Mesenchymal stem cell (in vitro differentiated cells and primary cell): Measurements from ENCODE around the gene SLCO3A1.

Source experiments
- DNase-seq: peaks from one replicate; pipeline ENCODE4 v3.0.0-alpha.2; 2013
- H2AFZ ChIP-seq: one replicate; pipeline ENCODE4 v1.6.1; 2013; ENCODE audit warnings: low read depth, mild to moderate bottlenecking, control low read depth, inconsistent platforms, low read length, moderate library complexity
- H2AK5ac ChIP-seq: 2 replicates; pipeline ENCODE4 v1.6.1; 2013; ENCODE audit warnings: low read length, moderate library complexity, mild to moderate bottlenecking, inconsistent platforms; ENCODE audit not compliant: severe bottlenecking
- H2BK120ac ChIP-seq: one replicate; pipeline ENCODE4 v1.6.1; 2013; ENCODE audit warnings: low read depth, mild to moderate bottlenecking, inconsistent platforms, low read length, moderate library complexity
- H2BK12ac ChIP-seq, 2 experiments: one replicate each; pipeline ENCODE4 v1.6.1; 2013; ENCODE audit warnings: inconsistent platforms in 2 of 2, low read length in 2 of 2, mild to moderate bottlenecking in 2 of 2, moderate library complexity in 2 of 2, control low read depth in 1 of 2
- H2BK15ac ChIP-seq: one replicate; pipeline ENCODE4 v1.6.1; 2013; ENCODE audit warnings: mild to moderate bottlenecking, low read depth, inconsistent platforms; ENCODE audit not compliant: poor library complexity, severe bottlenecking
- H2BK5ac ChIP-seq: 2 replicates; pipeline ENCODE4 v1.6.1; 2013; ENCODE audit warnings: low read depth, mild to moderate bottlenecking, low read length, control low read depth, inconsistent platforms; ENCODE audit not compliant: poor library complexity, severe bottlenecking
- H3K14ac ChIP-seq, 2 experiments: one replicate each; pipeline ENCODE4 v1.6.1; 2013; ENCODE audit warnings: inconsistent platforms in 2 of 2, low read length in 2 of 2, control low read depth in 1 of 2, mild to moderate bottlenecking in 1 of 2, moderate library complexity in 1 of 2
- H3K18ac ChIP-seq, 2 experiments: one replicate each; pipeline ENCODE4 v1.6.1; 2013; ENCODE audit warnings: inconsistent platforms in 2 of 2, low read length in 2 of 2, control low read depth in 1 of 2, low read depth in 1 of 2, mild to moderate bottlenecking in 1 of 2
- H3K23ac ChIP-seq, 2 experiments: one replicate each; pipeline ENCODE4 v1.6.1; 2013; ENCODE audit warnings: inconsistent platforms in 2 of 2, low read length in 2 of 2, mild to moderate bottlenecking in 2 of 2, moderate library complexity in 2 of 2, control low read depth in 1 of 2
- H3K27ac ChIP-seq: 2 replicates; pipeline ENCODE4 v1.5.1; 2013; ENCODE audit warnings: mild to moderate bottlenecking, moderate library complexity, low read length, control low read depth, inconsistent platforms; ENCODE audit not compliant: poor library complexity, severe bottlenecking
- H3K27me3 ChIP-seq, 2 experiments: 2 replicates each; pipeline versions ENCODE4 v1.6.1 to v1.7.0; 2013; ENCODE audit warnings: low read length in 2 of 2, mild to moderate bottlenecking in 2 of 2, moderate library complexity in 2 of 2, control low read depth in 1 of 2, inconsistent platforms in 1 of 2; ENCODE audit not compliant: control insufficient read depth in 1 of 2, insufficient read depth in 1 of 2
- H3K36me3 ChIP-seq, 2 experiments: 2 replicates each; pipeline versions ENCODE4 v1.6.1 to v1.7.0; 2013; ENCODE audit warnings: low read length in 2 of 2, control low read depth in 1 of 2, inconsistent platforms in 1 of 2, low read depth in 1 of 2, mild to moderate bottlenecking in 1 of 2; ENCODE audit not compliant: insufficient read depth in 2 of 2, control insufficient read depth in 1 of 2
- H3K4ac ChIP-seq, 2 experiments: one replicate each; pipeline ENCODE4 v1.6.1; 2013; ENCODE audit warnings: inconsistent platforms in 2 of 2, low read length in 2 of 2, mild to moderate bottlenecking in 2 of 2, moderate library complexity in 2 of 2, control low read depth in 1 of 2, low read depth in 1 of 2
- H3K4me1 ChIP-seq: 2 replicates; pipeline ENCODE4 v1.6.1; 2013; ENCODE audit warnings: low read depth, low read length, control low read depth; ENCODE audit not compliant: control insufficient read depth, insufficient read depth
- H3K4me2 ChIP-seq: 2 replicates; pipeline ENCODE4 v1.6.1; 2013; ENCODE audit warnings: low read length, mild to moderate bottlenecking, inconsistent platforms; ENCODE audit not compliant: poor library complexity, severe bottlenecking
- H3K4me3 ChIP-seq, 2 experiments: 2 replicates each; pipeline versions ENCODE4 v1.5.1 to v1.7.0; 2013; ENCODE audit warnings: low read length in 2 of 2, mild to moderate bottlenecking in 2 of 2, control low read depth in 1 of 2, low read depth in 1 of 2; ENCODE audit not compliant: insufficient read depth in 1 of 2
- H3K79me1 ChIP-seq: replicated peaks from 2 replicates; pipeline ENCODE4 v1.6.1; 2013; ENCODE audit warnings: mild to moderate bottlenecking, control low read depth, low read length, inconsistent platforms; ENCODE audit not compliant: poor library complexity, severe bottlenecking
- H3K9ac ChIP-seq: 2 replicates; pipeline ENCODE4 v1.7.0; 2013; ENCODE audit warnings: mild to moderate bottlenecking, low read length, moderate library complexity
- H3K9me3 ChIP-seq: 2 replicates; pipeline ENCODE4 v1.7.0; 2013; ENCODE audit warnings: mild to moderate bottlenecking, low read length; ENCODE audit not compliant: control insufficient read depth
- H4K8ac ChIP-seq: one replicate; pipeline ENCODE4 v1.6.1; 2013; ENCODE audit warnings: inconsistent platforms, mild to moderate bottlenecking, low read length, moderate library complexity
- H4K91ac ChIP-seq: one replicate; pipeline ENCODE4 v1.6.1; 2013; ENCODE audit warnings: mild to moderate bottlenecking, low read length, inconsistent platforms
- WGBS: methylation state at CpG from one replicate; pipeline ENCODE4 v1.1.7; 2013; ENCODE audit warnings: mixed read lengths; 5-methylcytosine and 5-hydroxymethylcytosine counted together

The SLCO3A1 gene

DNA sequence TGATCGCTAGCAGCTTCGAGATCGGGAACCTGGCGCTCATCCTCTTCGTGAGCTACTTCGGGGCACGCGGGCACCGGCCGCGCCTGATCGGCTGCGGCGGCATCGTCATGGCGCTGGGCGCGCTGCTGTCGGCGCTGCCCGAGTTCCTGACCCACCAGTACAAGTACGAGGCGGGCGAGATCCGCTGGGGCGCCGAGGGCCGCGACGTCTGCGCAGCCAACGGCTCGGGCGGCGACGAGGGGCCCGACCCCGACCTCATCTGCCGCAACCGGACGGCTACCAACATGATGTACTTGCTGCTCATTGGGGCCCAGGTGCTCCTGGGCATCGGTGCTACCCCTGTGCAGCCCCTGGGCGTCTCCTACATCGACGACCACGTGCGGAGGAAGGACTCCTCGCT, 62.5 kb downstream of the SLCO3A1 start:
- H3K9me3 ChIP-seq: no peaks in the 10 kb centered on the region
- no peaks in the 10 kb centered on the region for H3K27me3 ChIP-seq
- WGBS: 93% methylated on average over 48 of the region's 48 CpGs
- H2AK5ac ChIP-seq: no peak overlapping the region
- peaks cover 2% of the 10 kb centered on the region for H3K79me1 ChIP-seq
- H3K4me3 ChIP-seq: no peak overlapping the region
- no peak overlapping the region for H3K9ac ChIP-seq
- H3K27ac ChIP-seq: no peak overlapping the region
- no peak overlapping the region for H3K4me2 ChIP-seq
- no peaks in the 10 kb centered on the region for H3K4me1 ChIP-seq
- H3K36me3 ChIP-seq: peaks cover 6 to 7% of the 10 kb centered on the region in 2 experiments
- DNase-seq: no peak
- no peak overlapping the region for H2BK5ac ChIP-seq
- no peak overlapping the region for H3K4ac ChIP-seq
- H4K8ac ChIP-seq: no peak overlapping the region
- H4K91ac ChIP-seq: no peak overlapping the region
- no peak overlapping the region for H2BK120ac ChIP-seq
- no peak overlapping the region for H2BK15ac ChIP-seq
- H3K18ac ChIP-seq: no peak overlapping the region
- H3K14ac ChIP-seq: no peak overlapping the region
- no peak overlapping the region for H2BK12ac ChIP-seq
- no peak overlapping the region for H3K23ac ChIP-seq
- H2AFZ ChIP-seq: no peak overlapping the region

DNA sequence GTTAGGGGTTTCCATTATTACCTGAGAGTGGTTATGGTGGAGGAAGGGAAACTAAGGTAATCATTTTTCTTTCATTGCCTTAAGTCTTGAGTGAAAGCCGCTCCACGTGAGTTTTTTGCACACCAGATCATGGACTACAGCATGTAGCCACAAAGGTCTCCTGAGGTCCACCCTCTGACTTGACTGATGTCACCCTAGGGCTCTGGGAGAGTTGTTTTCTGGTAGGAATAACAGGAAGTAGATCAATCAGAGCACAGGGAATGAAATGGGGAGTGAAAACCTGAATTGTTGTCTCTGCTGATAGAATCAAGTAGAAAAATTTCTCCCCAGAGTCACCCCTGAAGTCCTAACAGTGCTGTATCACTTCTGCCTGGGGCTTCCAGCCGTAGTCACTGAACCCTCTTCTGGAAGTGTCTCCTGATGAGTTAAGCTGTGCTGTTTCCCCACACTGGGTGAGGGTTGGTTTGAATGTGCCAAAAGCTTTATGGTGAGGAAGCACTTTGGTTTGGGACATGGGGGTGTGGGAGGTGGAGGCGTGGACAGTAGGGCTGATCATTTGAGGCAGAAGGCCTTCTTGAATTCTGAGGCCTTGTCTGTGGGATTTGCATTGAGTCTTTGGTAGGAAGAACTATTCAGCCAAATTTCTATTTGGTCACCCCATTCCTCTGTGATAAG, 64.3 kb downstream of the SLCO3A1 start:
- no peak overlapping the region for H2AK5ac ChIP-seq
- no peak overlapping the region for H3K4me3 ChIP-seq
- no peak overlapping the region for H2BK12ac ChIP-seq
- no peak overlapping the region for H2BK120ac ChIP-seq
- H3K23ac ChIP-seq: no peak overlapping the region
- no peaks in the 10 kb centered on the region for H3K4me1 ChIP-seq
- H2BK15ac ChIP-seq: no peak overlapping the region
- peaks cover 2% of the 10 kb centered on the region for H3K79me1 ChIP-seq
- no peak overlapping the region for H4K8ac ChIP-seq
- no peak overlapping the region for H3K4me2 ChIP-seq
- H3K9ac ChIP-seq: peak overlapping the region; percentile 9
- no peaks in the 10 kb centered on the region for H3K27me3 ChIP-seq
- H3K27ac ChIP-seq: no peak overlapping the region
- H3K36me3 ChIP-seq: peaks cover 6 to 7% of the 10 kb centered on the region in 2 experiments
- H3K14ac ChIP-seq: no peak overlapping the region
- no peak overlapping the region for H4K91ac ChIP-seq
- H2AFZ ChIP-seq: no peak overlapping the region
- no peak for DNase-seq
- whole genome bisulfite sequencing: 78% methylated on average over 4 of the region's 4 CpGs
- H3K9me3 ChIP-seq: no peaks in the 10 kb centered on the region
- H3K4ac ChIP-seq: no peak overlapping the region
- H2BK5ac ChIP-seq: no peak overlapping the region
- H3K18ac ChIP-seq: no peak overlapping the region

DNA sequence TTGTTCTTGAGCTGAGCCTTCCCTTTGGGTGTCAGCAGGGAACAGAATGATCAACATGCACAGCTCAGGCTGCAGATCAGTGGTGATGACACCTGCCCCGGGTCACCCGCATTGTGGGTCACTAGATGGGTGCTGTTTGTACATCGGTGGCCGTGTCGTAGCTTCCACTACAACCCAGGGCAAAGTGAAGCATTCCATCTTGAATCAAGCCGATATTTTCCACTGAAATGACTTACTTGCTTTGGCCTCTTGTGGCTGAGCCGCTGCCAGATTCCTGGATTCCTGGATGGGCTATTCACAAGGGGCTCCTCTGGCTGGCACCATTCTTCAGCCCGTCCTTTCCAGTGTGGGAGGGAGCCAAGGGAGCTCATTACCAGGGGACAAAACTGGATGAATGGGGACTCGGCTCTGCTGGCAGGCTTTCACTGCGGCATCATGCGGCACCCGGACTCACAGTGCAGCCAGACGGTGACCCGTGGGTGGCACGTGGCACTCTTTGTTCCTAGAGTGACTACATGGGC, 65.6 kb downstream of the SLCO3A1 start:
- Histone ChIP-seq H3K4me1 (no peaks in the 10 kb centered on the region), H3K36me3 (peaks cover 6 to 7% of the 10 kb centered on the region in 2 experiments), H3K4me2 (no peak overlapping the region), H3K9ac (no peak overlapping the region), H4K8ac (no peak overlapping the region), H3K79me1 (peaks cover 2% of the 10 kb centered on the region), H3K23ac (no peak overlapping the region), H3K27ac (no peak overlapping the region), H2AK5ac (no peak overlapping the region), H3K18ac (no peak overlapping the region), H2AFZ (no peak overlapping the region), H3K9me3 (no peaks in the 10 kb centered on the region), H3K4ac (no peak overlapping the region), H2BK15ac (no peak overlapping the region), H2BK12ac (no peak overlapping the region), H3K14ac (no peak overlapping the region), H2BK5ac (no peak overlapping the region), H4K91ac (no peak overlapping the region), H2BK120ac (no peak overlapping the region), H3K27me3 (no peaks in the 10 kb centered on the region), H3K4me3 (no peak overlapping the region)
- DNase-seq: no peak
- 81% methylated on average over 15 of the region's 15 CpGs for WGBS

DNA sequence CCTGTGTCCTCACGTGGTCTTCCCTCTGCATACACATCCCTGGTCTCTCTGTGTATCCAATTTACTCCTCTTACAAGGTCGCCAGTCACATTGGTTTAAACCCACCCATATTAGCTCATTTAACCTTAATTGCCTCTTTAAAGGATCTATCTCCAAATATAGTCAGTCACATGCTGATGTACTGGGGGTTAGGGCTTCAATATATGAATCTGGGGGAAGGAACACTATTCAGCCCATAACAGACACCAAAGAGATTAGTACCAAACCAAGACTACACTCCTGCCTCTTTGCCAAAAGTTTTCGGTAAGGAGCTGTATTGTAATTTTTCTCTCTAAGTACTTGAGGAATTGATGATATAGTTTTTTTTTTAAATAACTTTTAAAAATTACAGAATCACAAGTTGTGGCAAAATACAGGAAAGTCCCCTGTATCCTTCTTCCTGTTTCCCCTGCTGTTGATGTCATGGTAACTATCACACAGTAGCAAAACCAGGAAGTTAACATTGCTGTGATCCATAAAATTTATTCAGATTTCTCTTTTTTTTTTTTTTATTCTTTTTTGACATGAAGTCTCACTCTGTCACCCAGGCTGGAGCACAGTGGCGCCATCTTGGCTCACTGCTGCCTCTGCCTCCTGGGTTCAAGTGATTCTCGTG, 67.8 kb downstream of the SLCO3A1 start:
- H2BK5ac ChIP-seq: no peak overlapping the region
- no peak overlapping the region for H3K4ac ChIP-seq
- no peaks in the 10 kb centered on the region for H3K4me1 ChIP-seq
- H3K4me2 ChIP-seq: no peak overlapping the region
- H3K4me3 ChIP-seq: no peak overlapping the region
- H2BK15ac ChIP-seq: no peak overlapping the region
- no peak overlapping the region for H4K8ac ChIP-seq
- no peak overlapping the region for H3K27ac ChIP-seq
- H3K9me3 ChIP-seq: no peaks in the 10 kb centered on the region
- peak overlapping the region; percentile 45 for H3K9ac ChIP-seq
- H2AK5ac ChIP-seq: no peak overlapping the region
- H2AFZ ChIP-seq: no peak overlapping the region
- H3K14ac ChIP-seq: no peak overlapping the region
- no peak overlapping the region for H3K23ac ChIP-seq
- no peak for DNase-seq
- 80% methylated on average over 3 of the region's 5 CpGs for WGBS
- peaks cover 1 to 5% of the 10 kb centered on the region in 2 experiments for H3K36me3 ChIP-seq
- H3K79me1 ChIP-seq: peaks cover 2% of the 10 kb centered on the region
- H3K18ac ChIP-seq: no peak overlapping the region
- no peaks in the 10 kb centered on the region for H3K27me3 ChIP-seq
- no peak overlapping the region for H2BK12ac ChIP-seq
- no peak overlapping the region for H2BK120ac ChIP-seq
- H4K91ac ChIP-seq: no peak overlapping the region
